Loucy (cell line): ENCODE measurements around the gene SRGAP1.
"Not testable (repeated sequence)": the region's sequence is repeated elsewhere in the genome, so short reads cannot be mapped to it uniquely, and the experiment has no call there.

Source experiments
- H2AFZ ChIP-seq: fragments of 200-600 bp; sonication (generic); 2 replicates; pipeline ENCODE4 v1.6.0; 2016; ENCODE audit warnings: antibody characterized with exemption, mild to moderate bottlenecking, low read length, moderate library complexity
- H3F3A ChIP-seq: fragments of 200-600 bp; 2 replicates; pipeline ENCODE4 v1.6.0; 2016; ENCODE audit warnings: antibody characterized with exemption, low read depth, mild to moderate bottlenecking
- H3K27me3 ChIP-seq: fragments of 200-600 bp; sonication (generic); 2 replicates; pipeline ENCODE4 v1.6.1; 2014; ENCODE audit warnings: low read length, mild to moderate bottlenecking; ENCODE audit not compliant: insufficient read depth, poor library complexity, severe bottlenecking
- H3K36me3 ChIP-seq: fragments of 200-600 bp; sonication (generic); 2 replicates; pipeline ENCODE4 v1.6.1; 2016; ENCODE audit warnings: low read length; ENCODE audit not compliant: insufficient read depth
- H3K4me1 ChIP-seq: fragments of 200-600 bp; sonication (generic); 2 replicates; pipeline ENCODE4 v1.5.1; 2014; ENCODE audit warnings: low read length, mild to moderate bottlenecking; ENCODE audit not compliant: insufficient read depth, poor library complexity, severe bottlenecking
- H3K4me2 ChIP-seq: fragments of 200-600 bp; sonication (generic); 2 replicates; pipeline ENCODE4 v1.6.0; 2014; ENCODE audit warnings: antibody characterized with exemption, low read length, low read depth, mild to moderate bottlenecking; ENCODE audit not compliant: poor library complexity, severe bottlenecking
- H3K4me3 ChIP-seq: fragments of 200-600 bp; sonication (generic); 2 replicates; pipeline ENCODE4 v1.5.1; 2014; ENCODE audit warnings: low read length, mild to moderate bottlenecking, mixed read lengths; ENCODE audit not compliant: poor library complexity, severe bottlenecking
- H3K79me2 ChIP-seq: fragments of 200-600 bp; sonication (generic); 2 replicates; pipeline ENCODE4 v1.6.1; 2014; ENCODE audit warnings: low read length; ENCODE audit not compliant: insufficient read depth
- H3K9ac ChIP-seq: fragments of 200-600 bp; sonication (generic); 2 replicates; pipeline ENCODE4 v1.6.0; 2014; ENCODE audit warnings: mild to moderate bottlenecking, low read depth, low read length, moderate library complexity; ENCODE audit not compliant: poor library complexity, severe bottlenecking
- H3K9me2 ChIP-seq: fragments of 200-600 bp; sonication (generic); replicated peaks from 2 replicates; pipeline ENCODE4 v1.6.1; 2016; ENCODE audit warnings: low read depth, low read length, mixed read lengths
- H3K9me3 ChIP-seq: fragments of 200-600 bp; sonication (generic); 2 replicates; pipeline ENCODE4 v1.6.1; 2014; ENCODE audit warnings: mild to moderate bottlenecking, antibody characterized with exemption, low read length, low read depth; ENCODE audit not compliant: insufficient read depth
- H4K20me1 ChIP-seq: fragments of 200-600 bp; sonication (generic); 2 replicates; pipeline ENCODE4 v1.6.0; 2014; ENCODE audit warnings: antibody characterized with exemption, low read length, mild to moderate bottlenecking; ENCODE audit not compliant: insufficient read depth, poor library complexity, severe bottlenecking
- CTCF ChIP-seq: fragments of 200-600 bp; sonication (generic); conservative IDR thresholded peaks from 2 replicates; pipeline ENCODE4 v1.5.1; 2014; ENCODE audit warnings: mild to moderate bottlenecking, antibody characterized with exemption, low read length
- EZH2phosphoT487 ChIP-seq: fragments of 200-600 bp; IDR thresholded peaks from 2 replicates; pipeline ENCODE4 v1.6.1; 2018; ENCODE audit warnings: antibody characterized with exemption, mild to moderate bottlenecking, moderate library complexity, borderline replicate concordance

Gene SRGAP1

GRCh38 chr12:64030155-64030554 lies 185.7 kb downstream of the SRGAP1 start:
- Histone ChIP-seq H3K36me3 (no peaks in the 10 kb centered on the region), H3F3A (no peaks in the 10 kb centered on the region), H3K9ac (no peak overlapping the region), H3K9me3 (no peaks in the 10 kb centered on the region), H3K4me2 (no peak overlapping the region), H3K4me1 (no peaks in the 10 kb centered on the region), H3K4me3 (no peak overlapping the region), H4K20me1 (no peaks in the 10 kb centered on the region), H3K79me2 (no peaks in the 10 kb centered on the region), H3K9me2 (no peaks in the 10 kb centered on the region), H2AFZ (no peak overlapping the region), H3K27me3 (no peaks in the 10 kb centered on the region)
- TF ChIP-seq CTCF (no peak), EZH2phosphoT487 (no peak)

GRCh38 chr12:64034056-64034455 lies 189.6 kb downstream of the SRGAP1 start:
- not testable (repeated sequence) for H2AFZ ChIP-seq, H3K9me3 ChIP-seq, H3K4me3 ChIP-seq, H3K9me2 ChIP-seq, H3K36me3 ChIP-seq, H3F3A ChIP-seq, H3K79me2 ChIP-seq, H3K27me3 ChIP-seq, H3K4me1 ChIP-seq, H3K9ac ChIP-seq, H4K20me1 ChIP-seq, H3K4me2 ChIP-seq

- no peaks in the 10 kb centered on the region for H3K79me2 ChIP-seq
- H3F3A ChIP-seq = no peaks in the 10 kb centered on the region
- no peaks in the 10 kb centered on the region for H3K9me3 ChIP-seq
- H3K27me3 ChIP-seq = no peaks in the 10 kb centered on the region
- H4K20me1 ChIP-seq = no peaks in the 10 kb centered on the region
- TF ChIP-seq CTCF (no peak), EZH2phosphoT487 (no peak)
- no peak overlapping the region for H2AFZ ChIP-seq
- H3K4me1 ChIP-seq = no peaks in the 10 kb centered on the region
- no peak overlapping the region for H3K4me3 ChIP-seq
- H3K36me3 ChIP-seq = no peaks in the 10 kb centered on the region
- no peaks in the 10 kb centered on the region for H3K9me2 ChIP-seq
- H3K4me2 ChIP-seq = no peak overlapping the region
- no peak overlapping the region for H3K9ac ChIP-seq
These were observed 190.5 kb downstream of the SRGAP1 start for GRCh38 chr12:64034901-64035576.

- Histone ChIP-seq H3K4me3 (no peak overlapping the region), H3K9me2 (no peaks in the 10 kb centered on the region), H3K9me3 (no peaks in the 10 kb centered on the region), H3K4me1 (no peaks in the 10 kb centered on the region), H3F3A (no peaks in the 10 kb centered on the region), H2AFZ (no peak overlapping the region), H3K36me3 (no peaks in the 10 kb centered on the region), H3K4me2 (no peak overlapping the region), H3K27me3 (no peaks in the 10 kb centered on the region), H4K20me1 (no peaks in the 10 kb centered on the region), H3K79me2 (no peaks in the 10 kb centered on the region), H3K9ac (no peak overlapping the region)
- TF ChIP-seq CTCF = no peak
- no peak for TF ChIP-seq EZH2phosphoT487
These were observed 191.9 kb downstream of the SRGAP1 start for GRCh38 chr12:64036414-64036813.
